Suprapubic skin (tissue), 4 donors: Measurements from ENCODE around the gene GIGYF1. TPM values are rescaled to one million over a fixed set of nuclear protein-coding genes. Genes with fewer than 3 reads are reported as not detected.

Experiments used
- DNase-seq, 2 donors: peaks; one replicate each; pipeline ENCODE4 v3.0.0-alpha.2; 2019; ENCODE audit warnings: low spot score in 2 of 2
- H3K27ac ChIP-seq: fragments of 200-600 bp; sonication (generic); one replicate; pipeline ENCODE4 v1.5.1; 2019
- H3K27me3 ChIP-seq: fragments of 200-600 bp; sonication (generic); one replicate; pipeline ENCODE4 v1.5.1; 2019
- H3K36me3 ChIP-seq: fragments of 200-600 bp; sonication (generic); one replicate; pipeline ENCODE4 v1.5.1; 2019
- H3K4me1 ChIP-seq: fragments of 200-600 bp; sonication (generic); one replicate; pipeline ENCODE4 v1.5.1; 2019
- H3K4me3 ChIP-seq: fragments of 200-600 bp; sonication (generic); one replicate; pipeline ENCODE4 v1.5.1; 2019; ENCODE audit warnings: mild to moderate bottlenecking
- H3K9me3 ChIP-seq: fragments of 200-600 bp; sonication (generic); one replicate; pipeline ENCODE4 v1.5.1; 2019
- CTCF ChIP-seq, 2 donors: fragments of 200-600 bp in 1 of 2; fragments of 450-650 bp in 1 of 2; sonication (generic) in 1 of 2; IDR thresholded peaks; one replicate each; pipeline ENCODE4 v1.5.1; 2016 to 2019; ENCODE audit warnings: antibody characterized with exemption in 2 of 2, mild to moderate bottlenecking in 1 of 2, moderate library complexity in 1 of 2
- EP300 ChIP-seq: sonication (generic); formaldehyde crosslinking; IDR thresholded peaks from one replicate; pipeline ENCODE4 v1.6.1; 2017; ENCODE audit warnings: antibody characterized with exemption
- POLR2A ChIP-seq, 2 donors: fragments of 450-650 bp; IDR thresholded peaks; one replicate each; pipeline ENCODE4 v1.6.1; 2017; ENCODE audit warnings: antibody characterized with exemption in 2 of 2, mild to moderate bottlenecking in 2 of 2, moderate library complexity in 2 of 2
- POLR2AphosphoS5 ChIP-seq, 3 donors: sonication (generic); formaldehyde crosslinking; IDR thresholded peaks; one replicate each; pipeline ENCODE4 v1.6.1; 2017; ENCODE audit warnings: antibody characterized with exemption in 3 of 3
- WGBS: methylation state at CpG from one replicate; pipeline ENCODE4 v1.1.5; 2018; 5-methylcytosine and 5-hydroxymethylcytosine counted together
- total RNA-seq, 4 donors: library from RNA; depleted of rRNA; stranded (reverse); fragments of >200 nt; gene quantifications; one replicate each; pipeline ENCODE4 v1.1.0, GENCODE V29; 2016

Gene GIGYF1
- total RNA-seq, 4 donors from 2014 or later, result 29.0 to 91.6 (median 40.7) TPM

GRCh38 chr7:100683659-100684533 is 10.2 kb downstream of the GIGYF1 start:
- WGBS, result 96% methylated on average over 28 of the region's 37 CpGs
- Histone ChIP-seq H3K27ac (no peak overlapping the region), H3K27me3 (no peaks in the 10 kb centered on the region), H3K9me3 (no peaks in the 10 kb centered on the region), H3K36me3 (peaks cover 85% of the 10 kb centered on the region), H3K4me3 (no peak overlapping the region), H3K4me1 (peaks cover 24% of the 10 kb centered on the region)
- no peak for TF ChIP-seq POLR2A (IDR thresholded peaks at IDR 0.05)
- TF ChIP-seq POLR2AphosphoS5 (IDR thresholded peaks at IDR 0.05), result no peak
- no peak for TF ChIP-seq EP300
- no peak for TF ChIP-seq CTCF (IDR thresholded peaks at IDR 0.05)
- DNase-seq, result no peak

GRCh38 chr7:100682991-100683658 is 10.9 kb downstream of the GIGYF1 start:
- H3K4me1 ChIP-seq, result peaks cover 26% of the 10 kb centered on the region
- DNase-seq, result no peak
- WGBS, result 89% methylated on average over 16 of the region's 28 CpGs
- H3K4me3 ChIP-seq, result no peak overlapping the region
- H3K36me3 ChIP-seq, result peaks cover 85% of the 10 kb centered on the region
- H3K27ac ChIP-seq, result no peak overlapping the region
- H3K9me3 ChIP-seq, result no peaks in the 10 kb centered on the region
- no peaks in the 10 kb centered on the region for H3K27me3 ChIP-seq
- TF ChIP-seq POLR2A (IDR thresholded peaks at IDR 0.05) (no peak), EP300 (no peak), CTCF (IDR thresholded peaks at IDR 0.05) (no peak)

GRCh38 chr7:100682228-100682741 is 11.8 kb downstream of the GIGYF1 start:
- no peak for DNase-seq
- Histone ChIP-seq H3K4me1 (peaks cover 29% of the 10 kb centered on the region), H3K9me3 (no peaks in the 10 kb centered on the region), H3K36me3 (peaks cover 85% of the 10 kb centered on the region), H3K4me3 (no peak overlapping the region), H3K27me3 (no peaks in the 10 kb centered on the region), H3K27ac (no peak overlapping the region)
- WGBS, result 80% methylated on average over 16 of the region's 25 CpGs
- TF ChIP-seq POLR2A (IDR thresholded peaks at IDR 0.05), result no peak
- no peak for TF ChIP-seq CTCF (IDR thresholded peaks at IDR 0.05)
- no peak for TF ChIP-seq EP300
- no peak for TF ChIP-seq POLR2AphosphoS5 (IDR thresholded peaks at IDR 0.05)

- Histone ChIP-seq H3K4me3 (no peak overlapping the region), H3K27me3 (no peaks in the 10 kb centered on the region), H3K27ac (no peak overlapping the region), H3K9me3 (no peaks in the 10 kb centered on the region), H3K36me3 (peaks cover 85% of the 10 kb centered on the region), H3K4me1 (peaks cover 34% of the 10 kb centered on the region)
- TF ChIP-seq EP300, result no peak
- TF ChIP-seq CTCF (IDR thresholded peaks at IDR 0.05), result no peak
- TF ChIP-seq POLR2A (IDR thresholded peaks at IDR 0.05), result no peak
- no peak for TF ChIP-seq POLR2AphosphoS5 (IDR thresholded peaks at IDR 0.05)
- WGBS, result 79% methylated on average over 17 of the region's 29 CpGs
- no peak for DNase-seq
These were observed 12.4 kb downstream of the GIGYF1 start for GRCh38 chr7:100681491-100682227.
